OCI-LY1 (cell line): ENCODE data around the gene CFAP58.

Experiments
- H2AFZ ChIP-seq: fragments of 200-600 bp; sonication (generic), shearing (Covaris generic); 2 replicates; pipeline ENCODE4 v1.6.0; 2014; ENCODE audit warnings: antibody characterized with exemption, mild to moderate bottlenecking, low read length
- H3F3A ChIP-seq: fragments of 200-600 bp; sonication (generic), shearing (Covaris generic); 2 replicates; pipeline ENCODE4 v1.6.0; 2014; ENCODE audit warnings: mild to moderate bottlenecking, antibody characterized with exemption, low read length, moderate library complexity; ENCODE audit not compliant: insufficient read depth
- H3K27ac ChIP-seq: fragments of 200-600 bp; sonication (generic); 2 replicates; pipeline ENCODE4 v1.5.1; 2014; ENCODE audit warnings: low read length, mixed run types, mild to moderate bottlenecking, low read depth; ENCODE audit not compliant: poor library complexity, severe bottlenecking
- H3K27me3 ChIP-seq: fragments of 200-600 bp; sonication (generic); 2 replicates; pipeline ENCODE4 v1.6.0; 2014; ENCODE audit warnings: antibody characterized with exemption, mild to moderate bottlenecking, low read length, moderate library complexity; ENCODE audit not compliant: insufficient read depth
- H3K36me3 ChIP-seq: fragments of 200-600 bp; sonication (generic); 2 replicates; pipeline ENCODE4 v1.6.1; 2014; ENCODE audit warnings: mild to moderate bottlenecking, antibody characterized with exemption, low read length, moderate library complexity, mixed read lengths; ENCODE audit not compliant: insufficient read depth
- H3K4me1 ChIP-seq: fragments of 200-600 bp; sonication (generic); 2 replicates; pipeline ENCODE4 v1.5.1; 2014; ENCODE audit warnings: mild to moderate bottlenecking, low read length, moderate library complexity; ENCODE audit not compliant: insufficient read depth, severe bottlenecking
- H3K4me2 ChIP-seq: fragments of 200-600 bp; sonication (generic), shearing (Covaris generic); 2 replicates; pipeline ENCODE4 v1.6.1; 2014; ENCODE audit warnings: low read length
- H3K4me3 ChIP-seq: fragments of 200-600 bp; sonication (generic); 2 replicates; pipeline ENCODE4 v1.5.1; 2014; ENCODE audit warnings: low read length, low read depth, mild to moderate bottlenecking, mixed read lengths; ENCODE audit not compliant: poor library complexity, severe bottlenecking
- H3K79me2 ChIP-seq: fragments of 200-600 bp; shearing (Covaris generic); 2 replicates; pipeline ENCODE4 v1.6.1; 2016; ENCODE audit warnings: mixed run types, low read length, mixed read lengths; ENCODE audit not compliant: insufficient read depth
- H3K9ac ChIP-seq: fragments of 200-600 bp; sonication (generic), shearing (Covaris generic); 2 replicates; pipeline ENCODE4 v1.6.1; 2014; ENCODE audit warnings: mild to moderate bottlenecking, low read length, mixed read lengths
- H3K9me2 ChIP-seq: fragments of 200-600 bp; sonication (generic), shearing (Covaris generic); 2 replicates; pipeline ENCODE4 v1.6.1; 2014; ENCODE audit warnings: low read depth, mild to moderate bottlenecking, low read length, mixed read lengths
- H3K9me3 ChIP-seq: fragments of 200-600 bp; shearing (Covaris generic); 2 replicates; pipeline ENCODE4 v1.6.1; 2014; ENCODE audit warnings: low read length, mixed read lengths
- H4K20me1 ChIP-seq: fragments of 200-600 bp; sonication (generic), shearing (Covaris generic); 2 replicates; pipeline ENCODE4 v1.6.0; 2016; ENCODE audit warnings: mild to moderate bottlenecking, low read length; ENCODE audit not compliant: insufficient read depth
- EZH2 ChIP-seq: fragments of 200-600 bp; sonication (generic), shearing (Covaris generic); IDR thresholded peaks from 2 replicates; pipeline ENCODE4 v1.8.0; 2017; ENCODE audit warnings: borderline replicate concordance, mixed run types, mild to moderate bottlenecking, antibody characterized with exemption, low read length, moderate library complexity, mixed read lengths
- TF ChIP-seq, protein P1 (sequence below): fragments of 200-600 bp; sonication (generic), shearing (Covaris generic); IDR thresholded peaks from 2 replicates; pipeline ENCODE4 v1.5.1; 2017; ENCODE audit warnings: mild to moderate bottlenecking, antibody characterized with exemption, low read length, moderate library complexity, mixed read lengths

The CFAP58 gene

DNA sequence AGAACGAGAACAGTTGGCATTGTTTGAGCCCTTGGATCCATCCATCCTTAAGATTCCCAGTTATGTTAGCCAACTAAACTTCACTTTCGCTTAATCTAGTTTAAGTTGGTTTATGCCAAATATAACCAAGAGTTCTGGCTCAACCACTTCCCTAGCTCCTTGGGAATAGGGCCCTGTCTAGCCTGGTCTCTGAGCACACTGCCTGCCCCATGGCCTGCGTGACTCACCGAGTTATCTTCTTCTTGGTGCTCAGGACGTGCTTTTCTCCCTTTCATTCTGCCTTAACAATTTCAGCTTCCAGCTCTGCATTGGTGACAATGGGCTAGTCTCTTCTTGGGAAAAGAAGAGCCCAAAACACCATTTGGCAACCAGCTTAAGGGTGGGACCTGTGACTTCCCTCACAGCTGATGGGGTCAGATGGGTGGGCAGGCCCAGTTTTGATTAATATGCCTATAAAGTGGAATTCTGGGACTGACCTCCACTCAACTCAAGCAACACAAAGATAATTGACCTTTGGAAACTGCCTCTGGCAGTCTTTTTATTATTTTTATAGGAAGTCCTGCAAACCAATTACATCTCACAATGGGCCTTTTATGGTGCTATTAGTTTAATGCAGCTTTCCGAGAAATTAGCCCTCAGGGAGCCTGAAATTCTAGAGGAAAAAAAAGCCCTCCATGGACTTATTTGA, 126.4 kb downstream of the CFAP58 start:
- H3K9ac ChIP-seq, result no peak overlapping the region
- no peaks in the 10 kb centered on the region for H3F3A ChIP-seq
- H3K27me3 ChIP-seq, result no peaks in the 10 kb centered on the region
- no peak overlapping the region for H3K4me2 ChIP-seq
- H4K20me1 ChIP-seq, result no peaks in the 10 kb centered on the region
- H3K9me2 ChIP-seq, result no peaks in the 10 kb centered on the region
- no peaks in the 10 kb centered on the region for H3K79me2 ChIP-seq
- no peak overlapping the region for H2AFZ ChIP-seq
- no peak for TF ChIP-seq EZH2
- TF ChIP-seq, protein P1, sequence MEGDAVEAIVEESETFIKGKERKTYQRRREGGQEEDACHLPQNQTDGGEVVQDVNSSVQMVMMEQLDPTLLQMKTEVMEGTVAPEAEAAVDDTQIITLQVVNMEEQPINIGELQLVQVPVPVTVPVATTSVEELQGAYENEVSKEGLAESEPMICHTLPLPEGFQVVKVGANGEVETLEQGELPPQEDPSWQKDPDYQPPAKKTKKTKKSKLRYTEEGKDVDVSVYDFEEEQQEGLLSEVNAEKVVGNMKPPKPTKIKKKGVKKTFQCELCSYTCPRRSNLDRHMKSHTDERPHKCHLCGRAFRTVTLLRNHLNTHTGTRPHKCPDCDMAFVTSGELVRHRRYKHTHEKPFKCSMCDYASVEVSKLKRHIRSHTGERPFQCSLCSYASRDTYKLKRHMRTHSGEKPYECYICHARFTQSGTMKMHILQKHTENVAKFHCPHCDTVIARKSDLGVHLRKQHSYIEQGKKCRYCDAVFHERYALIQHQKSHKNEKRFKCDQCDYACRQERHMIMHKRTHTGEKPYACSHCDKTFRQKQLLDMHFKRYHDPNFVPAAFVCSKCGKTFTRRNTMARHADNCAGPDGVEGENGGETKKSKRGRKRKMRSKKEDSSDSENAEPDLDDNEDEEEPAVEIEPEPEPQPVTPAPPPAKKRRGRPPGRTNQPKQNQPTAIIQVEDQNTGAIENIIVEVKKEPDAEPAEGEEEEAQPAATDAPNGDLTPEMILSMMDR, result no peak
- no peak overlapping the region for H3K27ac ChIP-seq
- no peak overlapping the region for H3K4me3 ChIP-seq
- no peaks in the 10 kb centered on the region for H3K9me3 ChIP-seq
- no peaks in the 10 kb centered on the region for H3K4me1 ChIP-seq
- no peaks in the 10 kb centered on the region for H3K36me3 ChIP-seq

DNA sequence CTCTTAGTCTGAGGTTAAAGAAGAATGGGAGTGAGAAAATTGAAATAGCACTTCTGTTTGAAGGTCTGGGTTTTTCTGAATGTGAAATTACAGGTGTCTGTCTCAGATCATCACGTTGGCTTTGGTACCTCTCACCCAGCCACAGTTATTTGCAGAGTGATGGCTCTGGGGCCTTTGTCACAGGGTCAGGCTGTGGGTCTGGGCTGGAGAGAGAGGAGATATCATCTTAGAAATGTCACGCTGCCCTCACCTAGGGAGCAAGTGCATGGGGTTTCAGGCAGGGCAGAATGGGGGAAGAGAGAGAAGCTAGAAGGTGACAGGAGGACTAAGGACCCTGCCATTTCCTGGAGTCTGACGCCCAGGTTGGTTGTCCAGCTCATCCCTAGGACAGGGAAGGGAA, 127.2 kb downstream of the CFAP58 start:
- no peak overlapping the region for H3K27ac ChIP-seq
- no peak overlapping the region for H3K9ac ChIP-seq
- H3K4me1 ChIP-seq, result no peaks in the 10 kb centered on the region
- H3K4me3 ChIP-seq, result no peak overlapping the region
- H3K36me3 ChIP-seq, result no peaks in the 10 kb centered on the region
- no peaks in the 10 kb centered on the region for H4K20me1 ChIP-seq
- no peak overlapping the region for H2AFZ ChIP-seq
- H3K9me3 ChIP-seq, result no peaks in the 10 kb centered on the region
- no peaks in the 10 kb centered on the region for H3K79me2 ChIP-seq
- H3K4me2 ChIP-seq, result no peak overlapping the region
- H3F3A ChIP-seq, result no peaks in the 10 kb centered on the region
- H3K9me2 ChIP-seq, result no peaks in the 10 kb centered on the region
- H3K27me3 ChIP-seq, result no peaks in the 10 kb centered on the region
- TF ChIP-seq, protein P1, result no peak
- no peak for TF ChIP-seq EZH2

DNA sequence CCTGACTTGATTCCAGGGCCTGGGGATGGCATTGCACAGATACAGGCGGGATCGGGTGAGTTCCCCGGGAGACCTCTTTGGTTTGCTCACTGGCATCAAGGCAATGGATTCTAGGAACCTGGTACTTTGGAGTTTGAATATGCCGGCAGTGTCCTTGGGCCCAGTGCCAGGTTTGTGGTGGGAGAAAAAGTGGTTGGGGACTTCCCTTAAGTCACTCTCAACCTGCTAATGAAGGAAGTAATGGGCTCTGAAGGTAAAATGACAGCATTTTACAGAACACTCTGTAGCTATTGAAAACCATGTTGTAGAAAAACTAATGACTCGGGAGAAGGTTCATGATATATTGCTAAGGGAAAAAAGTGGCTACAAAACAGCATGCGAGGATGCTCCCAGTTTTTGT, 129.9 kb downstream of the CFAP58 start:
- Histone ChIP-seq H3K27me3 (no peaks in the 10 kb centered on the region), H3K4me3 (no peak overlapping the region), H3K4me1 (no peaks in the 10 kb centered on the region), H3K36me3 (no peaks in the 10 kb centered on the region), H3K79me2 (no peaks in the 10 kb centered on the region), H3K9me3 (no peaks in the 10 kb centered on the region), H3K9me2 (no peaks in the 10 kb centered on the region), H3F3A (no peaks in the 10 kb centered on the region), H3K4me2 (no peak overlapping the region), H3K27ac (no peak overlapping the region), H2AFZ (no peak overlapping the region), H4K20me1 (no peaks in the 10 kb centered on the region), H3K9ac (no peak overlapping the region)
- TF ChIP-seq EZH2, result no peak
- TF ChIP-seq, protein P1, result no peak
